Neural progenitor cell (in vitro differentiated cells): ENCODE data around the gene RYR3.

ENCODE experiments used
- CTCF ChIP-seq: fragments of 200-600 bp; sonication (generic); IDR thresholded peaks from 2 replicates; pipeline ENCODE4 v1.5.1; 2017; ENCODE audit warnings: antibody characterized with exemption, mild to moderate bottlenecking
- EZH2phosphoT487 ChIP-seq: fragments of 200-600 bp; sonication (generic); IDR thresholded peaks from 2 replicates; pipeline ENCODE4 v1.6.1; 2017; ENCODE audit warnings: antibody characterized with exemption

DNA sequence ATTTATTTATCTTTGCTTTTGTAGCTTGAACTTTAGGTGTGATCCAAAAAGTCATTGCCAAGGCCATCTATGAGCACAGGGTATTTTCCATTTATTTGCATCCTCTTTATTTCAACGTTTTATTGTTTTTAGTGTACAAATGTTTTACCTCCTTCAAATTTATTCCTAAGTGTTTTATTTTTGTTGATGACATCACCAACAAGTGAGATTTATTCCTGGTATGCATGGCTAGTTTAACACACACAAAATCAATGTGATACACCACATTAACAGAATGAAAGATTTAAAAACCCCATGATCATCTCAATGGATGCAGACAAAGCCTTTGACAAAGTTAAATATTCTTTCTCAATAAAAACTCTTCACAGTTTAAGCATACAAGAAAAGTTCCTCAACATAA is 591.3 kb downstream of the RYR3 start:
- no peak for TF ChIP-seq CTCF
- no peak for TF ChIP-seq EZH2phosphoT487
